Measurements from ENCODE around the gene ARL10.

The ARL10 gene, protein sequence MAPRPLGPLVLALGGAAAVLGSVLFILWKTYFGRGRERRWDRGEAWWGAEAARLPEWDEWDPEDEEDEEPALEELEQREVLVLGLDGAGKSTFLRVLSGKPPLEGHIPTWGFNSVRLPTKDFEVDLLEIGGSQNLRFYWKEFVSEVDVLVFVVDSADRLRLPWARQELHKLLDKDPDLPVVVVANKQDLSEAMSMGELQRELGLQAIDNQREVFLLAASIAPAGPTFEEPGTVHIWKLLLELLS

DNA sequence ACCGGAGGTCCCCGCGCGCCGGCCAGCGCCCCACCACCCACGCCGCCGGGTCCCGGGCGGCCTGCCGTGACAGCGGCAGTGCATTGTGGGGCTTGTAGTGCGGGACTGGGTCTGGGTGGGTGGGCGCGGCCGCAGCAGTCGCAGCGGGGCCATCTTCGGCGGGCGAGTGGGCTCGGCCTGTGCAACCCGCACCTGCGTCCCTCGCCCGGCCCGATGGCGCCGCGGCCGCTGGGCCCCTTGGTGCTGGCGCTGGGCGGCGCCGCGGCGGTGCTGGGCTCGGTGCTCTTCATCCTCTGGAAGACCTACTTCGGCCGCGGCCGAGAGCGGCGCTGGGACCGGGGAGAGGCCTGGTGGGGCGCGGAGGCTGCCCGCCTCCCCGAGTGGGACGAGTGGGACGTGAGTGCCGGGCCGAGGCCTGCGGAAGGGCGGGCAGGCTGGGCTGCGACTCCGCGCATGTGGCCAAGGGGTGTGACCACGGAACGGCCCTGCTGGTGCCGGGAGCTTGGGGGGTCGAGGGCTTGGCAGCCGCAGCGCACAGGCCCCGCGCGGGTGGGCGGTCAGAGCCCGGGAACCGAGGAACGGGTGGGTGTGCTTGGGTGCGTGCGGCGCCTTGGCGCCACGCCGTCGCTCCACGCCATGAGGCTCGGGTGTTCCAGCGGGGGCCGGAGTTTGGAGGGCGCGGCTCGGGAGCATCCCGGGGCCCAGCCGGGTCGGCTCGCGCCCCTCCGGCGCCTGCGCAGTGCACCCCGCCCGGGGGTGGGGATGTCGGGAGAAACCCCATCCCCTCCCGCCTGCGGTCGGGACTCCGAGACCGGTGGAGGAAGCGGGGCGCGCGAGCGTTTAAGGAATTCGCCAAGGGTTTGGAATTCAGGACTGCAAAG, at the start of gene ARL10:
TSS of gene ARL10 (plus strand) at position 137 of the 881 bp plus-strand sequence. CDS start at position 214, 77 bp downstream.
- no peak for FAIRE-seq

- no peak for FAIRE-seq
Observed at GRCh38 chr5:176317534-176318374, 47.5 kb upstream of the ARL10 start.

- peak; percentile 65 for FAIRE-seq
Observed at GRCh38 chr5:176319827-176320554, 45.3 kb upstream of the ARL10 start.

DNA sequence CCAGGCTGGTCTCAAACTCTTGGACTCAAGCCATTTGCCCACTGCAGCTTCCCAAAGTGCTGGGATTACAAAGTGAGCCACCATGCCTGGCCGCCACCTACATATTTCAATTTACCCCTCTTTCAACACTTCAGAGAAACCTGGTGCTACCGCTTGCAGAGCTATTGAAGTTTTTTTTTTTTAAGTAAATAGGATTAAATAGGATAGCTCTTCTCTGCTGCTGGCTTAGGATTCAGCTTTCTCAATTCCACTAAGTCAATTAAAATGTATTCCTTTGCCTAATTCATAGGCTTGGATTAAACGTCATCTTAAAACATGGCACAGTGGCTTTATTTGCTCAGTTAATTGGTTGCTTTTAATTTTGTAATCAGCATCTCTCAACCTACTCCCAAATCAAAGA, 44.7 kb upstream of the ARL10 start:
- no peak for FAIRE-seq

DNA sequence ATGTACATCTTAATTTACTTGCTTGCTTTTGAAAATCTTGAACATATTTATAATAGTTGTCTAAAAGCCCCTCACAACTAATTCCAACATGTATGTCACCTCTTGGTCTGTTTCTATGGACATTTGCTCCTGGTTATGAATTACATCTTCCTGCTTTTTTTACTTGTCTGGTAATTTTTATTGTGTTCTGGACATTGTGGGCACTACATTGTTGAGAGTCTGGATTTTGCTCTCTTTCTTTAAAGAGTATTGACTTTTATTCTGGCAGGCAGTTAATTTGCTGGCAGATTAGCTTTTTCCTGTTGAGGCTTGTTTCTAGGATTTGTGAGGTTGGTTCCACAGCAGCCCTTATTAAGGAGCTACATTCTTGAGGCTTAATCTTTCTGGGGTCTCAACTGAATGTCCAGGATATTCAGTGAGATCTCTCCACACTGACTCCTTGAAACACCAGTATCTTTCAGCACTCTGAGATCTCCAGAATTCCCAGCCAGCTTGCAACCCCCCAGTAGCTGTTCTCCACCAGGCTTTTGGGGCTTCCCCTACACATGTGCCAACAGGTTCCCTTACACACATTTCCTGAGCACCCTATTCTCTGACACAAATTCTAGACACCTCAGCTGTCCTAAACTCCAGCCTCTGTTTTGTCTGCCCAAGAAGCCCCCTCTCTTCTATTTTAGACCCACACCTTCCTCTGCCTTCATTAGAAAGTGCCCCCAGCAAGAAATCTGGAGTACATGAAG, 31.1 kb upstream of the ARL10 start:
- no peak for FAIRE-seq

GRCh38 chr5:176337913-176338312, 27.4 kb upstream of the ARL10 start:
- no peak for FAIRE-seq

DNA sequence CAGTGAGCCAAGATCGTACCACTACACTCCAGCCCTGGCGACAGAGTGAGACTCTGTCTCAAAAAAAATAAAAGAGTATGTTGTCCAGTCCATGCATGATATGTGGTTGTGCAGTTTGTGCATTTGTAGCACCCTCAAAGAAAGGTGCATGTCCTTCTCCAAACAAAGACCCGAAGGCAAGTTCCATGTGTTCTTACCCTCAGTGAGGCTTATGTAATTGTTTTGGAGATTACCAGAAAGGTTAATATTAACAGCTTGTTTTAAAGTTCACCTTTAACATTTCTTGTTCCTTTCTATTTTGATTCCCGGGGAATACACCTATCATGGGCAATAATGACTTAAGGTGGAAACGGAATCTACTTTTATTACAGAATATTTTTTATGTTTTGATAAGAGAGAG, 26.0 kb upstream of the ARL10 start:
- no peak for FAIRE-seq

- FAIRE-seq = no peak
Observed at GRCh38 chr5:176341325-176342157, 23.7 kb upstream of the ARL10 start.

DNA sequence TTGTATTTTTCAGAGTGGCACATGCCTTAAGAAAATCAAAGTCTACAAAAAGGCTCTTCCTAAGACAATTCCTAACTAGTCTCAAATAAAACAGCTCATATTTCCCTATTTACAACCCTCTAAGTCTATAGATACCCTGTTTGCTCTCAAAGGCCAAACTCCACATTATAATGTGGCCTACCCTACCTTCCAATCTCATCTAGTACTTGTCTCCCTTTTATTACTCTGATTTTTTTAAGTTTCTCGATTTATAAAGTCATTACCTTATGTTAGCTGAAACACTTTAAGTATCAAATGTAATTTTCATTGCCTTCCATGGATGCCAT, 23.2 kb upstream of the ARL10 start:
- no peak for FAIRE-seq

DNA sequence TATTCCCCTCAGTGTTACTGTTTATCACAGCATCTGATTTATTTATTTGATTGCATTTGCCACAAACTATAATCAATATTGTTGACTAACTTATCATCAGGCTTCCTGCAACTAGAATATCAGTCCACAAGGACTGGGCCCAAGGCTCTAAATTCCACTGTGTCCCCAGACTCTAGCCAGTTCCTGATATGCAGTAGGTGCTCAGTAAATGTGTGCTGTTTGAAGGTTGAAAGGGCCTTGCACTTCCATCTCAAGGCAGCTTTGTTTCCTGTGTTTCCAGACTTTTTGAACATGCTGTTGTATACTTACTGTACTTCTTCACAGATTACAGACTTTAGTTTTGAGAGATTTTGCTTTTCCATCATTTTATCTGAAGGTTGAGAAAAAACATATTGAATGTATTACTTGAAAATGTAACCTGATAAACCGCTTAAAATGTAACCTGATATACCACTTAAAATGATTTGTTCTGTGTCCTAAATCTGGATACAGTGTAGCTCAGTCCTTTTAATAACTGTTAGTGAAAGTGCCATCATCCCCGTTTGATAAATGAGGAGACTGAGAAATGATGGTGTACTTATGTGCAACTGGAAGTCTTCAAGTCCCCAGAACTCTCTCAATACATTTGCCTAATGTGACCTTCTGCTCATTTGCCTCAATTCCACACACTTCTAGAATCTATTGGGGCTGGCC, 22.4 kb upstream of the ARL10 start:
- FAIRE-seq = no peak

DNA sequence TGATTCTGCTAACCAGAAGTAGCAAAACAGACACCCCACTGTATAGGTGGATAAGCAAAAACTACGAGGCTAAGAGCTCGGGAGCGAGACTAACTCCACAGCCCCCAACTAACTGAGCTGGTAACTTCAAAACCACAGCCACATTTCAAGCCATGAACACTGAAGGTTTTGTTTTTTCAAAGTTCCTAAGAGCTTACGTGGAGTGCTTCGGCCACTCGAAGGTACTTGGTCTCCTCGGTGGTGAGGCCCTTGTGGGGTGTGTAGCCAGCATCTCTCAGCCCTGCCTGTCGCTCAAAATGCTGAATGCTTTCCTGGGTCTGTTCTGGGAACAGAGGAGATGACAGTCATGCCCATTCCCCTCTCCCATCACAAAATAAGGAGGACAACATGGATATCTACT, 14.9 kb upstream of the ARL10 start:
- no peak for FAIRE-seq

GRCh38 chr5:176352116-176352878, 13.0 kb upstream of the ARL10 start:
- FAIRE-seq = no peak

- FAIRE-seq = no peak
Observed at GRCh38 chr5:176353533-176353932, 11.8 kb upstream of the ARL10 start.

GRCh38 chr5:176355400-176356178, 9.7 kb upstream of the ARL10 start:
- FAIRE-seq = no peak

DNA sequence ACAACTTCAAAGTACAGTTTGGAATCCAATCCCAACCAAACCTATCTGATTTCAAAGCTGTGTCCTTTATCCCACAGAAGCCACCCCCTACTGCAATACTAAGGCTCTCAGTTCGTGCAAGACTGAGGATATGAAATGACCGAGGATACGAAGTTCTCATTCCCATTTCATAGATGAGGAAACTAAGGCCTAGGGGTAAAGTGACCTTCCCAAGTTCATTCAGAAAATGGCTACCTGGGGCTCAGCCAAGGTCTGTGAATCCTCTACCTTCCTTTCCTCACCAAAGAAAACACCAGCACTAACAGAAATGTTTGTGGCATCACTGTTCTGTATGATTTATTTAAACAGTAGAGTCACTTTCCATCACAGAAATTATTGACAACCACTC, 9.1 kb upstream of the ARL10 start:
- no peak for FAIRE-seq

DNA sequence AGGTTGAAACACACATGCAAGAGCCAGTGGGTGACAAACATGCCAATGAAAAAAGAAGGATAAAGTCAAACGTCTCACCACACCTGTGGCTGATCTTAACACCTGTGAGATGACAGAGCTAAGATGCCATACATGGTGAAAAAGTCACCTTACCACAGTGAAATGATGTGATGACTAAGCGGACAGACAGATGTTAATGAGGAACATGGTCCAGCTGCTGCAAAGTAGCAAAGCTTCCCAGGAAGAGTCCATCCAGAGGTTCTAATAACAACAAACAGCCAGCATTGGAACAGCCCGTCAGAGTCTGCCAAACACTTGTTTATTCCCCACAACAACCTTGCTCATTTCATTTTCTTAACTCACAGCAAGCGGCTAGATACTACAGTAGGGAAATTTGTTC, 5.6 kb upstream of the ARL10 start:
- FAIRE-seq = no peak

DNA sequence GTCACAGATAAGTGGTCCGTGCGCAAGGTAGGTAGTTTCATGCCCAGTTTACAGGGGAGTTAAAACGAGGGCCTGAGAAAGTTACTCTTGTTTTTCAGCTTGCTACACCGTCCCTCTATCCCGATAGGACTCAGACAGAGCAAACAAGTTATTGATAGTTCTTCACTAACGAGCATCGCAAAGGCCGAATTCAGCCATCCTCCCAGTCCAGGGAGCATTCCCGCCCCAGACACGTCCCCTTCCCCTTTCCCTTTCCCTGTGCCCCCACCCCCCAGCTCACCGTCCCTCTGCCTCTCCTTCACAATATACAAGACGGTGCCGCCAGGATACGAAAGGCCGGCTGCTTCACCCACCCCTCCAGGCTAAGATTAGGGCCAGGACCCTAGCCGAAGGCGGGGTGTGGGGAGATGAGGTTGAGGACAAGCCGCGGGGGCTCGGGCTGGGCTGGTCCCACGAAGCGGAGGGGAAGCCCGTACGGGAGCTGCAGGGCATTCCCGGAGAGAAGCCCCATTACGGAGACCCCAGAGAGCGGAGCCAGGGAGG, 4.3 kb upstream of the ARL10 start:
- no peak for FAIRE-seq

DNA sequence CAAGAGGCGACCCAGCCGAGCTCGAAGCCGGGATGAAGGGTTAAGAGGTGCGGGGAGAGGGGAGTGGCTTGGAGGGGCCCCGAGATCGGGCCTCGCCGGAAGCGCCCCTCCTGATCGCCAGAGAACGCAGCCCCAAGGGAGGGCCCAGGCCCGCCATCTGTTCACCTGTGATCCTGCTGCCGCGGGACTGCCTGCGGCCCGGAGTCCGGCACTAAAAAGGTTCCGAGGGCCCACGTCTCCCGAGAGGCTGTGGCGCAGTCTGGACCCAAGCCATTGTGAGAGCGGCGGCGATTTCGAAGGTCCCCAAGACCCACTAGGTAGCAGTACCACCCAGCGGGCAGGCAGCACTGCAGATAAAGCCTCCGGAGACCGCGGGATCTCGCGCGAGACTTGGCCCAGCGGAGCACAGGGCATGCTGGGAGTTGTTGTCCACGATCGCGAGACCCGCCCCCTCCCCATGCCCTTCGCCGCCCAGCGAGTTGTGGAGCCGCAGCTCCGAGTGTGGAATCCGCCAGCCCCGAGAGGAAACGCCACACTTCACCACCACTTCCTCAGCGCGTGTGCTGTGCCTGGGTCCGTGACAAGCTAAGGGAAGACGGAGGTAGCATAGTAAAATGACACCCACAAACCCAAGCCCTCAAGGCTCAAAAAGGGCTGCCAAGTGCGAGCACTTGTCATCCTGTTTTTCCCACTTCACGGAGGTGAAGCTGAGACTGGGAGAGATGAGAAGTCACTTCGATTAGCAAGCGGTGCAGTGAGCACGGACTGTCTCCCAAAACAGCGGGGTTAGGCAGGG, 3.7 kb upstream of the ARL10 start, which contains the start of gene KIAA1191:
TSS of gene KIAA1191 (minus strand) at position 328 of the 796 bp plus-strand sequence. CDS start 2,256 bp downstream, outside the sequence.
- no peak for FAIRE-seq
